ENCODE results near the gene NCLN. TPM values are rescaled to one million over a fixed set of nuclear protein-coding genes. Genes with fewer than 3 reads are reported as not detected.

NCLN gene, protein sequence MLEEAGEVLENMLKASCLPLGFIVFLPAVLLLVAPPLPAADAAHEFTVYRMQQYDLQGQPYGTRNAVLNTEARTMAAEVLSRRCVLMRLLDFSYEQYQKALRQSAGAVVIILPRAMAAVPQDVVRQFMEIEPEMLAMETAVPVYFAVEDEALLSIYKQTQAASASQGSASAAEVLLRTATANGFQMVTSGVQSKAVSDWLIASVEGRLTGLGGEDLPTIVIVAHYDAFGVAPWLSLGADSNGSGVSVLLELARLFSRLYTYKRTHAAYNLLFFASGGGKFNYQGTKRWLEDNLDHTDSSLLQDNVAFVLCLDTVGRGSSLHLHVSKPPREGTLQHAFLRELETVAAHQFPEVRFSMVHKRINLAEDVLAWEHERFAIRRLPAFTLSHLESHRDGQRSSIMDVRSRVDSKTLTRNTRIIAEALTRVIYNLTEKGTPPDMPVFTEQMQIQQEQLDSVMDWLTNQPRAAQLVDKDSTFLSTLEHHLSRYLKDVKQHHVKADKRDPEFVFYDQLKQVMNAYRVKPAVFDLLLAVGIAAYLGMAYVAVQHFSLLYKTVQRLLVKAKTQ
- total RNA-seq = 100 to 1,000 TPM in 1 of 2 donors, 10 to 100 TPM in 1; 77.3 to 113 TPM
- long read RNA-seq, full-length matches to known transcripts = 35 of 136 reads
- long read RNA-seq, partial matches to known transcripts = 11 of 136 reads
- long read RNA-seq, other reads (novel, unspliced or antisense) = 90 of 136 reads

DNA sequence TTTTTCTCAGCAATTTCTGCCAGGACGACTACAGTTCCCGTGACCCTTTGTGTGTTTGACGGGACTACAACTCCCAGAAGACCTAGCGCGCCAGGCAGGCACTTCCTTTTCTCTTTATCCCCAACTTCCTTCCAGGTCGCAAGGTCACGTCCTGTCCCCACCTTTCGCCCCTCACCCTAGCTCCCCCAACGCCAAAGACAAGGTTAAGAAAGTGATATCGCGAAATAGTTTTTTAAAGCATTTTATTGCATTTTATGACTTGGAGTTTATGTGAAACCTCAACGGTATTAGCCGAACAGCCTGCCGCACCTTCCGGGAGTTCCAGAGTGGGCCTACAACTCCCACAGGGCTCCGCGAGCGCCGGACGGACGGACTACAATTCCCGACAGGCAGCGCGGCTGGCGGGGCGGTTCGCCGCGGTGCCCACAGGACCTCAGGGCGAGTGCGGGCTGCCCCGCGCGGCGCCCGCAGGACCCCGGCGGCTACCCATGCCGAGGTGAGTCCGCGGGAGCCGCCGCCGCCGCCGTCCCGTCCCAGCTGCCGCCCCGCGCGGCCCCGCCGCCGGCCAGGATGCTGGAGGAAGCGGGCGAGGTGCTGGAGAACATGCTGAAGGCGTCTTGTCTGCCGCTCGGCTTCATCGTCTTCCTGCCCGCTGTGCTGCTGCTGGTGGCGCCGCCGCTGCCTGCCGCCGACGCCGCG is at the start of gene NCLN:
Gene NCLN (plus strand): TSS at position 470 of the 699 bp plus-strand sequence. CDS start 101 bp downstream, at position 571.
- DNase-seq = peak; percentile 94 to 95
- peak; percentile 78 for ATAC-seq
- intact Hi-C loops (cut with DNase I, micrococcal nuclease) = no loop called here

DNA sequence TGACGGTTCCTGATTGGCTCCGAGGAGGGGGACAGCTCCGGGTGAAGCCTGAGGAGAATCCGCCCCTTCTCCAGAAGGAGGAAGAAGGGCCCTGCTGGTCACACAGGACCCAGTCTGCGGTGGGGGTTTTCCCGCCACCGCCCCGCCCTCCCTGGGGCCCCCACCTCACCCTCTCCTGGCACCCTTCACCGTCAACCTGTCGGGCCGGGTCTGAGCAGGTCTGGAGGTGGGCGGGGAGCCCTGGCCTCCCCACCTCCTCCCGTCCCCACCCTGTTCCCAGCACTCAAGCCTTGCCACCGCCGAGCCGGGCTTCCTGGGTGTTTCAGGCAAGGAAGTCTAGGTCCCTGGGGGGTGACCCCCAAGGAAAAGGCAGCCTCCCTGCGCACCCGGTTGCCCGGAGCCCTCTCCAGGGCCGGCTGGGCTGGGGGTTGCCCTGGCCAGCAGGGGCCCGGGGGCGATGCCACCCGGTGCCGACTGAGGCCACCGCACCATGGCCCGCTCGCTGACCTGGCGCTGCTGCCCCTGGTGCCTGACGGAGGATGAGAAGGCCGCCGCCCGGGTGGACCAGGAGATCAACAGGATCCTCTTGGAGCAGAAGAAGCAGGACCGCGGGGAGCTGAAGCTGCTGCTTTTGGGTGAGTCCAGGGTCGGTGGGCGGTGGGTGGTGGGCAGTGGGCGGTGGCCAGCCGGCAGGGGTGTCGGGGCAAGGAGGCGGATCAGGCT is 49.6 kb upstream of the NCLN start, which contains the start of gene GNA15:
Gene GNA15 (plus strand): TSS at position 73 of the 723 bp plus-strand sequence. CDS start 418 bp downstream, at position 491.
- intact Hi-C loops (cut with DNase I, micrococcal nuclease) = no loop called here
- peak; percentile 53 to 65 for DNase-seq
- peak; percentile 88 for ATAC-seq

DNA sequence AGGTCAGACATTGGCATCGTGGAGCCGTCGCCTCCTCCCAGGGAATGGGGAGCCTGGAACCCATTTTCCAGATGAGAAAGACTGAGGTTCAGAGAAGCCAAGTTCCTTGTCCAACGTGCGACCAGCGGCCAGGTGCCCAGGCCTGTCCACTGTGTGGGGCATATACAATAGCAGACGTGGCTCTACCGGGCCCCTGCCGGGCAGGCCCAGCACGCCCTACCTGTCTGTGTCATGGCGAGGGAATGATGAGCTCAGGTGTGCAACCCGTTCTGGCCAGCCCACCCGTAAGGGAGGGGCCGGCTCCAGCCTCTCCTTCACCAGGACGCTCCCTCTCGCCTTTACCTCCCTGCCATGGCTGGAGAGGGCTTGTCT is 49.1 kb upstream of the NCLN start:
- ATAC-seq (peak; percentile 38), DNase-seq (no peak)
- intact Hi-C loops (cut with DNase I, micrococcal nuclease) = no loop called here

DNA sequence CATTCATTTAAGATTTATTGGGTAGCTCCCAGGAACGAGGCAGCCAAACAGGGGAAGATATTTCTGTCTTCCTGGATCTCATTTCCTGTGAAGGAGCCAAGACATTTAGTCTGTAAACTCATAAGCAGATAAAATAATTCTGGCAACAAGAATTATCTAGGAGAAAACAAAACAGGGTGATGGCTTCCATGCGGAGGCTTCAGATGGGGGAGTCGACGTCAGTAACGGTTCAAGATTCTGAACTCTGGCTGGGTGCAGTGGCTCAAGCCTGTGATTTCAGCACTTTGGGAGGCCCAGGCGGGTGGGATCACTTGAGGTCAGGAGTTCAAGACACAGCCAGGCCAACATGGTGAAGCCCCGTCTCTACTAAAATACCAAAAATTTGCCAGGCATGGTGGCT is 48.6 kb upstream of the NCLN start:
- DNase-seq = no peak
- ATAC-seq = no peak
- intact Hi-C loops (cut with DNase I, micrococcal nuclease) = no loop called here

DNA sequence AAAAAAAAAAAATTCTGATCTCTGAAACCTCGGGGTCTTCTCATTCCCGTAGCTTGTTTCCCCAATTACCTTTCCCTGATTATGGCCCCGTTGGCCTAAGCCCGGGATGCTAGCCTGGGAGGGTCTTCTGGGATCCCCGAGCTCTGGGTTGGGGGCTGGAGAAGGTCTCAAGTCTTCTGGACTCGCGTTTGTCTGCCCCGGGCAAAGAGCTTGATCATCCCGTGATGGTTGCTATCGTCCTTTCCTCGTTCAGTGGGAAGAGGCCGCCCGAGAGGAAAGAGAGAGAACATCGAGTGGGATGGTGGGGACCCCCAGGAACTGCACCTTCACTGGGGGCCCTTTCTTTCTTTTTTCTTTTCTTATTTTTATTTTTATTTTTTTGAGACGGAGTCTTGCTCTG is 47.5 kb upstream of the NCLN start:
- ATAC-seq = no peak
- intact Hi-C loops (cut with DNase I, micrococcal nuclease) = no loop called here
- no peak for DNase-seq

DNA sequence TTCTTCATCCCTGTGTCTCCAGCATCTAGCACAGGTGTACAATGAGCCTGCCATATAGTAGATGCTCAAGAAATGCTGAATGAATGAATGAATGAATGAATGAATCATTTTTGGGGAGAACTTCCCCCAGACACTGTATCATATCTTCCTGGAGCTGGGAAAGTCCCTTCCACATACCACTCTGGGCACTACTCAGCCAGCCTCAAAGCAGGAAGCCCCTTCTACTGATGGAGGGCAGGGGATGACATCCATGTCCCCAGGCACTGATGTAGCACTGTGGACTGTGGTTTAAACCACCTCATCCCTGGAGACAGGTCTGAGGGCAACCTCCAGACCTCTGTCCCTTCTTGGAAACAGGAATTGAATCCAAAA is 45.1 kb upstream of the NCLN start:
- DNase-seq (no peak), ATAC-seq (no peak)
- intact Hi-C loops (cut with DNase I, micrococcal nuclease) = no loop called here

DNA sequence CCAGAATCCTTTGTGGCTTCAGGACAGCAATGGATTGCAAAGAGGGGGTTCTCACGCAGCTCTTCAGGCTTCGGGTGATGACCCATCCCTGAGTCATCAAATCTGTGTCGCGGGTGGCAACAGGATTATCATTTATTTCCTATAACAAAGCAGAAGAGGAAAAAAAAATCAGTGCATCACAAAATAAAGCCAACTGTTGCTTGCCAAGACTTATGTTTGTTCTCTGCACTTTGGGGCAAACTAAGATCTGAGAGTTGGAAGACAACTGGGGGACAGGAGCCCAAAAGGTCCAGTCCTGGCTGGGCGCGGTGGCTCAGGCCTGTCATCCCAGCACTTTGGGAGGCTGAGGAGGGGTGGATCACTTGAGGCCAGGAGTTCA is 43.4 kb upstream of the NCLN start:
- DNase-seq = no peak
- ATAC-seq = no peak
- intact Hi-C loops (cut with DNase I, micrococcal nuclease) = no loop called here

DNA sequence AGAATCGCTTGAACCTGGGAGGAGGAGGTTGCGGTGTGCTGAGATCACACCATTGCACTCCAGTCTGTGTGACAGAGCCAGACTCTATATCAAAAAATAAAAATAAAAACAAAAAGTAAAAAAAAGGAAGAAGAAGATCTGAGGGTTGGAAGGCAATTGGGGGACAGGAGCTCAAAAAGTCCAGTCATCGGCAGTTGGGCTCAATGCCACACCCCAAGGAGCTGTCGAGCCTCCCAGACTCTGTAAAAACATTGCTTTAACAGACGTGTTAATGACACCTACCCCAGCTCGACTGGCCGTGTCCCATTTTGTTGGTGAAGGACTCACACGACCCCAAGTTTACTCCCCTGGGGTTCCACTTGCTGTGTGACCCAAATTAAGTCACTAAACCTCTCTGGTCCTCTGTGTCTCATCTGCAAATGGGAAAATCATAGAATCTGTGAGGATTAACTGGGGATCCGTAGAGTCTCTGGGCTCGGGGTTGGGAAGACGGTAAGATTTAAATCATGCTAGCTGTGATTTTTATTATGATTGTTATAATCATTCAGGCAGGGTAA is 42.9 kb upstream of the NCLN start:
- ATAC-seq (no peak), DNase-seq (no peak)
- intact Hi-C loops (cut with DNase I, micrococcal nuclease) = no loop called here

DNA sequence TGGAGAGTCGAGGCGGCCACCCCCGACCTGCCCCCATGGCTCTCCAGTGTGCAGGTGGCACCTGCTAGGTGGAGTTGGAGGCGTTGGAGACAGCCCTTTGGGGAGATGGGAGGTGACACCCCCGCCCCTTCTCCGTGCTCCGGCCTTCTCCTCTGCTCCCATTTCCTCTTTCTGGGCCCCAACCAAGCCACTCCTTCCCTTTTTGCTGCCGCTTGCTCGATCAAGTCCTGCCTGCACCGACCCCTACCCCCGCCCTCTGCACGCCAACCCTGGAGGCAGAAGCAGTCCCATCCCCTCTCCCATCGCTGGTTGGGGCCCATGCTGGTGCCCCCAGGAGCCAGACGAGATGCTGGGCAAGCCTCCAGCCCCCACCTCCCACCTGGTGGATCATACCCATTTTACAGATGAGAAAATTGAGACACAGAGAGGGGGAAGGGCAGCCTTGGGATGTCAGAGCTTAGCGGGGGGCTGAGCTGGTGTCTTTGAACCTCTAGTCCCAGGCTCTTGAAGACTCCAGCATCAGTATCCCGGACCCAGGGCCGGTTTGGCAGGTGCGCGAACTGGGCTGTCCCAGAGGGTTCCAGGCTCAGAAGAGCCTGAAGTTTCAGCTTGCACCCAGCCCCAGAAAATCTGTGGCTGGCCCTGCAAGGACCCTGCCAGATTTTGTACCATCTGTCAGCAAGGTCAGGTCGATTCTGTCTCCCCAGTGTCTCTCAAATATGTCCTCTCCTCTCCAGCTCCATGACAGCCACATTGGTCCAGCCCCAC is 39.6 kb upstream of the NCLN start:
- intact Hi-C loops (cut with DNase I, micrococcal nuclease) = no loop called here
- DNase-seq = no peak
- peak; percentile 9 for ATAC-seq

DNA sequence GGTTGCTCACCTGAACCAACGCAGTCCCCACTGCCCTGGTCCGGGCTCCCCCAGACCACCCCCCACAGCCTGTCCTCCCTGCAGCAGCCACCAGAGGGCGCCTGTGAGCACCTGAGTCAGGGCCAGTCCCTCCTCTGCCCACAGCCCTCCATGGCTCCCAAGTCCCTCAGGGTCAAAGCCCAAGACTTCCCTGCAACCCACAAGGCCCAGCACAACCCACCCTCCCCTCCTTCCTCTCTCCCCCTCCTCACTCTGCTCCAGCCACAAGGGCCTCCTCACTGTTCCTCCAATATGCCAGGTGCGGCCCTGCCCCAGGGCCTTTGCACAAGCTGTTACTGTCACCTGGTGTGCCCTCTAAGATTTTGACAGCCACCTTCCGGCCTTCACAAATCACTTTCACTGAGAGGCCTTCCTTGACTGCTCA is 39.0 kb upstream of the NCLN start:
- intact Hi-C loops (cut with DNase I, micrococcal nuclease) = no loop called here
- peak in 1 of 2 donors; percentile 38 for DNase-seq
- ATAC-seq = peak; percentile 35

DNA sequence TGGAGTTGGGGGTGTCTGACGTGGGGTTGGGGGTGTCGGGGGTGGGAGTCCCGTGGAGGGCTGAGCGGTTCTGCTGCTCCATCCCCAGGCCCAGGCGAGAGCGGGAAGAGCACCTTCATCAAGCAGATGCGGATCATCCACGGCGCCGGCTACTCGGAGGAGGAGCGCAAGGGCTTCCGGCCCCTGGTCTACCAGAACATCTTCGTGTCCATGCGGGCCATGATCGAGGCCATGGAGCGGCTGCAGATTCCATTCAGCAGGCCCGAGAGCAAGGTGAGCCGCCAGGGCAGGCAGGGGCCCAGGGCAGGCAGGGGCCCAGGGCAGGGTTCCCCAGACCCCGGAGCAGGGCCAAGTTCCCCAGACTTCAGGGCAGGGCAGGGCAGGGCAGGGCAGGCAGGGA is 37.2 kb upstream of the NCLN start:
- no peak for DNase-seq
- no peak for ATAC-seq
- intact Hi-C loops (cut with DNase I, micrococcal nuclease) = no loop called here

DNA sequence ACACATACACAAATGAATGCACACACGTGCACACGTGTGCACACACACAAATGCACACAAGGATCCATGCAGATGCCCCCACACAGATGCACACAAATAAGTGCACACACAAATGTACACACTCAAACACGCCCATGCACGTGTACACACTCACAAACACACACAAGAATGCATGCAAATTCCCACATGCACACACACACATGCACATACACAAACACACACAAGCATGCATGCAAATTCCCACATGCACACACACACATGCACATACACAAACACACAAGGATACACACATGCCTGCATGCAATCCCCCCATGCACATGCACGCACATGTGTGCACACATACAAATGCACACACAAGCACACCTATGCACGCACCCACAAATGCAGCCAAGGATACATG is 36.6 kb upstream of the NCLN start:
- DNase-seq (no peak), ATAC-seq (no peak)
- intact Hi-C loops (cut with DNase I, micrococcal nuclease) = no loop called here

DNA sequence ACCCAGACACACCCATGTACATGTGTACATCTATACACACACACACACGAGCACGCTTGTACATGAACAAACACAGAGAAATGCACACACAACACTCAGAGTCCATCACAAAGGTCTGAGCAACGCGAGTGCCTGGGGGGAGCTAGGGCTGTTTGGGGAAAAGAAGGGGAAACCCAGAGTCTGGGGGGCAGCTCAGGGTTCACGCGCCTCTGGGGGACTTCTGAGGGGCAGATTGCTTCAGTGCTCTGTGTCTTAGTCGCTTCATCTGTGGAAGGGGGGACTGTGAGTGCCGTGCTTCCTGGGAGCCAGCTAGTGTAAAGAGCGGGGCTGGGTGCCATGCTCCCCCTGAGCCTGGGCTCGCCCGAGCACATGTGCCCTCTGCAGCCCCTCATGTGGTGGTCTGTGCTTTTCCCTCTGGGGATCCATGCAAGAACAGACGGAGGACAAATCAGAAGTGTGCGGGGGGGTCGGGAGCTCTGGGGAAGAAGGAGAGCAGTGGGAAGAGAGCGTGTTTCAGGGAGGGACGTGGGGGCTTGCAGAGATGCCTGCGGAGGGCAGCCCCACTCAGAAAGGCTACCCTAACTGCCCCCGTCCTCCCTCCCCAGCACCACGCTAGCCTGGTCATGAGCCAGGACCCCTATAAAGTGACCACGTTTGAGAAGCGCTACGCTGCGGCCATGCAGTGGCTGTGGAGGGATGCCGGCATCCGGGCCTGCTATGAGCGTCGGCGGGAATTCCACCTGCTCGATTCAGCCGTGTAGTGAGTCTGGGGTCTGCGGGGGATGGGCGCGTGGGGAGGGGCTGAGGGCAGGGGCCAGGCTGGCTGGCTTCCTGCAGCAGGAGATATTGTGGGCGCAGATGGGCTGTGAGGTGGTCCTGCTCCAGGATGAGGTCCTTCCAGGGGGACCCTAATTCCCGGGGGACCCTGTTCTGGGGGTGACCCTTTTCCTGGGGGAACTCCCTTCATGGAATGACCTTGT is 35.9 kb upstream of the NCLN start:
- intact Hi-C loops (cut with DNase I, micrococcal nuclease) = no loop called here
- DNase-seq (no peak), ATAC-seq (no peak)

DNA sequence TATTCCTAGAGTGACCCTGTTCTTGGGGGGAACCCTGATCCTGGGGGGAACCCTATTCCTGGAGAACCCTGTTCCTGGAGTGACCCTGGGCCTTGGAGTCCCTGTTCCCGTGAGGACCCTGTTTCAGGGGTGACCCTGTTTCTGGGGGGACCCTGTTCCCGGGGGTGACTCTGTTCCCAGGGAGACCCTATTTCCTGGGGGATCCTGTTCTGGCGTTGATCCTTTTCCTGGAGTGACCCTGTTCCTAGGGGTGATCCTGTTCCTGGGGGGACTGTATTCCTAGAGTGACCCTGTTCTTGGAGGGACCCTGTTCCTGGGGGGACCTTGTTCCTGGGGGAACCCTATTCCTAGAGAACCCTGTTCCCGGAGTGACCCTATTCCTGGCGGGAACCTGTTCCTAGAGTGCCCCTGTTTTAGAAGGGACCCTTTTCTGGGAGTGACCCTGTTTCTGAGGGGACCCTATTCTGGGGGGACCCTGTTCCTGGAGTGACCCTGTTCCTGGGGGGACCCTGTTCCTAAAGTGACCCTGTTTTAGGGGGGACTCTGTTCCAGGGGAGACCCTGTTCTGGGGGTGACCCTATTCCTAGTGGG is 34.9 kb upstream of the NCLN start:
- ATAC-seq (no peak), DNase-seq (no peak)
- intact Hi-C loops (cut with DNase I, micrococcal nuclease) = no loop called here

DNA sequence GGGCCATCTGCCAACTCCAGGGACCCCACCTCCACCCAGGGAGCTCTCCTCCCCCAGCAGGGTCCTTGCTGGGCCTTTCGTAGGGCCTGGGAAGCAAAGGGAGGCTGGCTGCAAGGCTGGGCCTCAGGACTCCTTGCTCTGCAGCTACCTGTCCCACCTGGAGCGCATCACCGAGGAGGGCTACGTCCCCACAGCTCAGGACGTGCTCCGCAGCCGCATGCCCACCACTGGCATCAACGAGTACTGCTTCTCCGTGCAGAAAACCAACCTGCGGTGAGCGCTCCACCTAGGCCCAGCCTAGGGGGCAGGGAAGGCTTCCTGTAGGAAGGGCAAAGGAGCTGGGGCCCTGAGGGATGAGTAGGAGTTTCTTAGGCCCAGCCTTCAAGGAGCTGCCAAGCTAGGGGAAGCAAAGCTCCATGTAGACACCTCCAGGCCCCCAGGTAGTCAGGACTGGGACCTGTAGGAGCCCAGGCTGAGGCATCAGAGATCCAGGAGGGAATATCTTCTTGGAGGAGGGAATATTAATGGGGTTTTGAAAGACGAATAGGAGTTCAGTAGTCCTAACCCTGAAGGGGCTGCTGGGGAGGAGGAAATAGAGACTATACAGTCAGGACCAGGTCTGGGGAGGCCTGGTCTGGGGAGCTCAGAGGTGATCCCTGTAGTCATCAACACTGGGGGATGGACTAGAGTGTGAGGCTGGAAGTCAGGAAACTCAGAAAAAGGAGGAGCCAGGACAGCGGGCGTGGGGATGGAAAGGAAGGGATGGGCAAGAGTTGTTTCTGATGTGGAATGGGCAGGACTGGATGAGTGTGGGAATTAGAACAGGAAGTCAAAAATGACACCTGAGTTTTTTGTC is 33.9 kb upstream of the NCLN start:
- ATAC-seq (no peak), DNase-seq (no peak)
- intact Hi-C loops (cut with DNase I, micrococcal nuclease) = no loop called here

DNA sequence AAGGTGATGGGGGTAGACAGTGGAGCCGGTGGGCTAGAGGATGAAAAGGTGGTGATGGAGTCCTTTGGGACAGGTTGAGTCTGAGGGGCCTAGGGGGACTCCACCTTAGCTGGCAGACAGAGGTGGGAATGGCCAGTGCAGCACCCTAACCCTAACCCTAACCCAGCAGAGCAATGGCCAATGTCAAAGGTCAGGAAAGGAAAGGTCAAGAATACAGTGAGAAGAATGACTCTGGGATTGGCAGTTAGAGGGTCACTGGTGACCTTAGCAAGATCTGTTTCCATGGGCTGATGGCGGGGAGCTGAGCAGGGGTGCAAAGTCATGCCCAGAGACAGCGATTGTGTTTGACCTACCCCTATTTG is 33.3 kb upstream of the NCLN start:
- ATAC-seq = no peak
- DNase-seq = no peak
- intact Hi-C loops (cut with DNase I, micrococcal nuclease) = no loop called here

Measured in left colon (tissue), 2 donors.